NCI-H2107 treated with DMSO at 0.1 percent for 48 hours (cell line): Measurements from ENCODE around the gene SH2D2A.
"Not testable (repeated sequence)": the region's sequence is repeated elsewhere in the genome, so short reads cannot be mapped to it uniquely, and the experiment has no call there.

Source experiments
- DNase-seq: peaks from one replicate; lab custom pipeline; 2025; ENCODE audit not compliant: unreplicated experiment; lab: John Stamatoyannopoulos, UW

Gene SH2D2A

DNA sequence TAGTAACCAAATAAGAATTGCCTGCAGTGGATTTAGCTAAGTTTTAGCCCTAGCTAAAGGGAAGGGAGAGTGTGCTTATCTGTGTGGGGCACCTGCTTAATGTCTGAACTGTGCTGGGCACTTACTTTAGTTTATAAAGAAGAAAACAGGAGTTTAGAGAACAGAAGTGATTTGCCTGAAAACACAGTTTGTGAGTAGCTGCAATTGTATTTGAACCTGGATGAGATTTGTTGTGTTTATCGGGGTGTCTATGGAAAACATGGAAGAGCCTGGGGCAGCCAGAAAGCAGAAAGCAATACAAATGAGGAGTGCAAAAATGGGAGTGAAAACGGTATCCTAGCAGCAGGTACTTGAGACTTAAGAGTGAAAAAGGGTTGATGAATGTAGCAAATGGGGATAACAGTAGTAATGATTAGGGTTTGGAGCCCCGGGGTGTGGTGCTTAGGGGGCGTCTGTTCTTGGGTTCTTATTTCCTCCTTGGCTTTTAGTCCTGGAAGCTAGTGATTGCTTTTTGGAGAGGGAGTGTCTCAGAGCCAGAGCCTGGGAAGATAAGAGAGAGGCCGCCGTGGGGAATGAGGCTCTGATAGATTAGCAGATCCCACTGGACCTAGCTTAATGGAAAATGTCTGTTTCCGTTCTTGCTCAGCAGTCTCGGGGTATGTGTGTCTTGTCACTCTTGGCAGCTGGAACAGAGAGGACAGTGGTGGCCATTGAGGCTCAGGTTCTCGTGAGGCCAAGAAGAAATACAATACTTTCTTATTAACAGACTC lies 43.7 kb downstream of the SH2D2A start:
- no peak for DNase-seq

- DNase-seq = no peak
Observed at GRCh38 chr1:156772222-156772621, 44.4 kb downstream of the SH2D2A start.

- no peak for DNase-seq
Observed at GRCh38 chr1:156768610-156769295, 47.9 kb downstream of the SH2D2A start.

GRCh38 chr1:156767879-156768604 lies 48.6 kb downstream of the SH2D2A start:
- no peak for DNase-seq

DNA sequence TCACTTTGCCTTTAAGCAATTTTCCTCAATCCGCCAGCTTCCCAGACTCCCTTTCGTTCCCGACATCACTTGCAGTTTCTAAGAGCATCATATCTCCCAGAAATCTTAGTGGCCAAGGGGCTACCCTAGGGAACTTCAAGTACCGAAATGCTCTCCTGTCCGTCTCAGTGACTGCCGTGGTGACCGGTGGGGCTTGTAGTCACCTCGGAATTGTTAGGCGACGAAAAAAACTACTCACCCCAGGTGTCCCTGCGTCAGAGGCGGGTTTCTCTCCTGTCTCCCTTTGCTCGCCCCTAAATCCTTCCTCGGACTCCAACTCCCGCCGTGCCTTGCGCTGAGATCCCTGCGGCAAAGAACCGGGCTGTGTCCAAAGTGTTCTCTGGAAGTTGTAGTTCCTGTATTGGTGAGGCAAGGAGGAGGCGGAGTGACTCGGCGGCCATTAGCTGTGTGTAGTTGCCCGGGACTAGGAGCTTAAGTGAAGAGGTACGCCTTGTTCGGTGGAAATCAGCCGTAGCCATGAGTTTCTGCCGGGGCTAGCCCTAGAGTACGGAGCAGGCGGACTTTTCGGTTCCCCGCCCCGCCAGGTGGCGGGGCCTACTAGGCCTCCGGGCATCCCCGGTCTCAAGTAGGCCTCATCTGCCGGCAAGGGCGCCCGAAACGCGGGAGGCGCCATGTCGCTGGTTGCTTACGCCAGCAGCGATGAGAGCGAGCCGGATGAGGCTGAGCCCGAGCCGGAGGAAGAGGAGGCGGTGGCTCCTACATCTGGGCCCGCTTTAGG lies 49.4 kb downstream of the SH2D2A start, which contains the start of gene PRCC:
Gene PRCC (plus strand): TSS at position 435 of the 778 bp plus-strand sequence. CDS start 237 bp downstream, at position 672.
- peak; percentile 100 for DNase-seq

DNA sequence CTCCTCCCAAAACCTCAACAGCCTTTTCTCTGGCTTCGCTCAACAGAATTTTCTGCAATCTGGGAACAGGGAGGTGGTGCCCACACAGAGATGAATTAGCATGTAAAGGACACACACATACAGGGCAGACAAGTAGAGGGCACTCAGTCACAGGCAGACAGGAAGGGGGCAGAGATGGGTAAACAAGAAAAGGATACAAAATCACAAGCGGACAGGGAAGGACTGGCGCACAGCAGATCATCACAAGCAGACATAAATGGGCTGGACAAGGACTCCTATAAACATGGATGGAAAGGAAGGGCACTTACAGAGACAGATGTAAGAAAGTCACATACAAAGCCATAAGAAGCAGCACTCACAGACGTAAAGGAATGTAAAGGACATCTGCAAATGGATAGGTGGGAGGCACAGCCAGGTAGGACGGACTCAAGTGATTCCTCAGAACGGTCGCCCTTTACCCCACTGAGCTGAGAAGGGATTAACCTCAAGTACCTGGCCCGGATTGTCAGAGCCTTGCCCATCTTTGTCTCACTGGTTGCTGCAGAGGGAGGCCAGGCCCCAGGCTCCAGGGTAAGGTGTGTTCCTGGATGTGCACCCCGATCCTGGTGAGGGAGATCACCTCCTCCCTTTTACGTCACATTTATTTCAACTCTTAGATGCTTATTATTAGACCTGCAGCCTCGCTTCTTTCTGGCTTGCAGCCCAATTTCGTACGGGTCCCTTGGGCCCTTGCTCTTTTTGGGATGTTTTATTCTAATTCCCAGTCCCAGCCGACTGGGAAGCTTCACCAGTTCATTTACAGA lies 50.1 kb downstream of the SH2D2A start:
- peak; percentile 39 for DNase-seq

DNA sequence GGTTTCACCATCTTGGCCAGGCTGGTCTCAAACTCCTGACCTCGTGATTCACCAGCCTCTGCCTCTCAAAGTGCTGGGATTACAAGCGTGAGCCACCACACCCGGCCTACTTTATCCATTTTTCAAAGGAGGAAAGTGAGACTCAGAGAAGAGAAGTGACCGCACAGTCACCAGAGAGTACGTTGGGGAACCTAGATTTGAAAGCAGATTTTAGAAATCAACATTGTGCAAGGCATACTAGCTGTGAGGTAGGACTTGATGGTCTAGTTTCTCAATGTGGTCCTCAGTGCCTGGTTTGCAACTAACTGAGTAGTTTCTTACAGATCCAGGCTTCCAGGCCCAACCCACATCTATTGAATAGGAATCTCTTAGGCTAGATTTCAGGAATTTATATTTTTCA lies 51.0 kb downstream of the SH2D2A start:
- no peak for DNase-seq

DNA sequence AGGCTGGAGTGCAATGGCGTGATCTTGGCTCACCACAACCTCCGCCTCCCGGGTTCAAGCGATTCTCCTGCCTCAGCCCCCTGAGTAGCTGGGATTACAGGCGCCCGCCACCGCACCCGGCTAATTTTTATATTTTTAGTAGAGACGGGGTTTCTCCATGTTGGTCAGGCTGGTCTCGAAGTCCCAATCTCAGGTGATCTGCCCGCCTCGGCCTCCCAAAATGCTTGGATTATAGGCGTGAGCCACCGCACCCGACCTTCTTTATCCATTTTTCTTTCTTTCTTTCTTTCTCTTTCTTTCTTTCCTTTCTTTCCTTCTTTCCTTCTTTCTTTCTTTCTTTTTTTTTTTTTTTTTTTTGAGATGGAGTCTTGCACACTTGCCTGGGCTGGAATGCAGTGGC lies 51.5 kb downstream of the SH2D2A start:
- not testable (repeated sequence) for DNase-seq

- no peak for DNase-seq
Observed at GRCh38 chr1:156760796-156761104, 55.9 kb downstream of the SH2D2A start.

DNA sequence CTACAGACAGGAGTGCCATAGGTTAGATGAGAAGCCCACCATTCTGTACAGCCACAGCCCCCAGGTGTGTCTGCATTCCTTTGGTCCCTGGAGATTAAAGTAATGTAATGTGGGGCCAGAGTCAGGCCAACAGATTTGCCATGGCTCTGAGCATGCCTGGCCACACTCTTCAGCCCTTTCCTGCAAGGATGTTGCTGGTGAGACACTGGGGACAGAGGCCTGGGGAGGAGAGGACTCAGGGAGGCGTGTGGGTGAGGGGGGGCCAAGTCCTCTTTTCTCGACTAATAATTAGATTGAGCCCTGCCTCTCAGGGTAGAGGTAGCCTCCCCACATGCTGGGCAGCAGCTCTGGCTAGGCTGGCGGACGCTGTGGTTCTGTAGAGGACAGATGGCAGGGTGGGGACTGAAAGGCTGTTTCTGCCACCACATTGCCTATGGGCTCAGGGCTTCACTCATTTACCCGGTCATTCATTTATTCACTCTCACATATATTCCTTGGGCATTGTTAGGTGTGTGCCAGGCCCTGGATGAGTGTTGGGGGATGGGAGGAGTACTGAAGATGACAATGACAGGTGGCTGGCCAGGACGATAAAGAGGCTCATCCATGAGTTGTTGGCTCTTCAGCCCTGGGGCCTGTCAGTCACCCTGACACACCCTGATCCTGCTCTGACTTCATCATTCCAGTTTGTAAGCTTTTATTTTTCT lies 56.4 kb downstream of the SH2D2A start:
- DNase-seq = no peak

DNA sequence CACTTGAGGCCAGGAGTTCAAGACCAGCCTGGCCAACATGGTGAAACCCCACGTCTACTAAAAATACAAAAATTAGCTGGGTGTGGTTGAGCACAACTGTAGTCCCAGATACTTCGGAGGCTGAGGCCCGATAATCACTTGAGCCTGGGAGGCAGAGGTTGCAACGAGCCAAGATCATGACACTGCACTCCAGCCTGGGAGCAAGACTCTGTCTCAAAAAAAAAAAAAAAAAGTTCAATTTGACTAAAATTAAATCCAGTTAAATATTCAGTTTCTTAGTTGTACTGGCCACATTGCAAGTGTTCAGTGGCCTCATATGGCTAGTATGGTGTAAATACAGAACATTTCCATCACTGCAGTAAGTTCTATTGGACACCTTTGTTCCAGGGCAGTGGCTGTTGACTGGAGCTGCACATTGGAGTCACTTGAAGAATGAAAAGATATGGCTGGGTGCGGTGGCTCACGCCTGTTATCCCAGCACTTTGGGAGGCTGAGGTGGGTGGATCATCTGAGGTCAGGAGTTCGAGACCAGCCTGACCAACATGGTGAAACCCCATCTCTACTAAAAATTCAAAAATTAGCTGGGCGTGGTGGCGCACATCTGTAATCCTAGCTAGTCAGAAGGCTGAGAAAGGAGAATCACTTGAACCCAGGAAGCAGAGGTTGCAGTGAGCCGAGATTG lies 58.9 kb downstream of the SH2D2A start:
- DNase-seq = not testable (repeated sequence)

GRCh38 chr1:156756355-156756754 lies 60.3 kb downstream of the SH2D2A start:
- no peak for DNase-seq
